Measurements from ENCODE around the gene CWF19L2.

The CWF19L2 gene

GRCh38 chr11:107354780-107355179, 102.8 kb downstream of the CWF19L2 start:
- no peak for DNase-seq (ENCODE audit: low spot score)
- TF ChIP-seq CTCF (conservative IDR thresholded peaks at IDR 0.05; ENCODE audit: low read depth) = no peak
- H3K27ac ChIP-seq = no peak overlapping the region
- CTCF ChIA-PET = no interaction called here
- POLR2A ChIA-PET (ENCODE audit: low non-redundant PET) = no interaction called here

- POLR2A ChIA-PET (ENCODE audit: low non-redundant PET) = no interaction called here
- DNase-seq (ENCODE audit: low spot score) = no peak
- CTCF ChIA-PET = interaction anchor here (1.0 kb wide), 1 partner anchor 10 kb away, joined by 5 read pairs; no protein-coding TSS in a partner anchor
- no peak overlapping the region for H3K27ac ChIP-seq
- TF ChIP-seq CTCF (conservative IDR thresholded peaks at IDR 0.05; ENCODE audit: low read depth) = no peak
Observed at GRCh38 chr11:107337917-107338316, 119.7 kb downstream of the CWF19L2 start.

- no peak for TF ChIP-seq CTCF (conservative IDR thresholded peaks at IDR 0.05; ENCODE audit: low read depth)
- ChIA-PET CTCF (no interaction called here), POLR2A (ENCODE audit: low non-redundant PET) (no interaction called here)
- H3K27ac ChIP-seq = no peak overlapping the region
- no peak for DNase-seq (ENCODE audit: low spot score)
Observed at GRCh38 chr11:107331728-107332127, 125.9 kb downstream of the CWF19L2 start.

DNA sequence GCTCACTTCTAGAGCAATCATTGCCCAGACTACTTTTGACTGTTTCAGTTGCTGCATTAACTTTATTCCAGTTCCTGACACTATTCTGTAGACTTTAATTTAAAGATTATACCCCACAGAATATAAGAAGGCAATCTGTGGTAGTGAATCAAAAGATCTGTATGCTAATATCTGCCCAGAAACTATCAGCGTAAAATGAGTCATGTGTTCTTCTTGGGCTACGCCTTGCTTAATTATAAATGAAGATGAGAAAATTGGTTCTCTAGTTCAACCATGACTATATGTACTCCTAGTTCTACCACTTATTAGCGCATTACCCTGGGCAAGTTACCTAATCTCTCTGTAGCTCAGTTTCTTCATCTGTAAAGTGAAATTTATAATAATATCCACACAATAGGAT, 128.5 kb downstream of the CWF19L2 start:
- DNase-seq (ENCODE audit: low spot score) = no peak
- CTCF ChIA-PET = no interaction called here
- no peak for TF ChIP-seq CTCF (conservative IDR thresholded peaks at IDR 0.05; ENCODE audit: low read depth)
- no peak overlapping the region for H3K27ac ChIP-seq
- POLR2A ChIA-PET (ENCODE audit: low non-redundant PET) = no interaction called here

- H3K27ac ChIP-seq = no peak overlapping the region
- no peak for TF ChIP-seq CTCF (conservative IDR thresholded peaks at IDR 0.05; ENCODE audit: low read depth)
- DNase-seq (ENCODE audit: low spot score) = no peak
- POLR2A ChIA-PET (ENCODE audit: low non-redundant PET) = no interaction called here
- CTCF ChIA-PET = no interaction called here
Observed at GRCh38 chr11:107316426-107316825, 141.2 kb downstream of the CWF19L2 start.

GRCh38 chr11:107307991-107308390, 149.6 kb downstream of the CWF19L2 start:
- H3K27ac ChIP-seq = no peak overlapping the region
- no peak for DNase-seq (ENCODE audit: low spot score)
- ChIA-PET POLR2A (ENCODE audit: low non-redundant PET) (no interaction called here), CTCF (no interaction called here)
- no peak for TF ChIP-seq CTCF (conservative IDR thresholded peaks at IDR 0.05; ENCODE audit: low read depth)

- no peak overlapping the region for H3K27ac ChIP-seq
- no peak for TF ChIP-seq CTCF (conservative IDR thresholded peaks at IDR 0.05; ENCODE audit: low read depth)
- no peak for DNase-seq (ENCODE audit: low spot score)
- ChIA-PET POLR2A (ENCODE audit: low non-redundant PET) (no interaction called here), CTCF (no interaction called here)
Observed at GRCh38 chr11:107301878-107302277, 155.7 kb downstream of the CWF19L2 start.

All from RWPE1 (cell line).